HG03565 (cell line): ENCODE data around the gene PITPNM1.
"Not testable (repeated sequence)": the region's sequence is repeated elsewhere in the genome, so short reads cannot be mapped to it uniquely, and the experiment has no call there.

Experiments
- ATAC-seq: cut with Tn5 transposase; IDR thresholded peaks from one replicate; pipeline ENCODE4 v1.9.1; 2021; ENCODE audit warnings: mild to moderate bottlenecking, moderate library complexity; ENCODE audit not compliant: unreplicated experiment

PITPNM1 gene

DNA sequence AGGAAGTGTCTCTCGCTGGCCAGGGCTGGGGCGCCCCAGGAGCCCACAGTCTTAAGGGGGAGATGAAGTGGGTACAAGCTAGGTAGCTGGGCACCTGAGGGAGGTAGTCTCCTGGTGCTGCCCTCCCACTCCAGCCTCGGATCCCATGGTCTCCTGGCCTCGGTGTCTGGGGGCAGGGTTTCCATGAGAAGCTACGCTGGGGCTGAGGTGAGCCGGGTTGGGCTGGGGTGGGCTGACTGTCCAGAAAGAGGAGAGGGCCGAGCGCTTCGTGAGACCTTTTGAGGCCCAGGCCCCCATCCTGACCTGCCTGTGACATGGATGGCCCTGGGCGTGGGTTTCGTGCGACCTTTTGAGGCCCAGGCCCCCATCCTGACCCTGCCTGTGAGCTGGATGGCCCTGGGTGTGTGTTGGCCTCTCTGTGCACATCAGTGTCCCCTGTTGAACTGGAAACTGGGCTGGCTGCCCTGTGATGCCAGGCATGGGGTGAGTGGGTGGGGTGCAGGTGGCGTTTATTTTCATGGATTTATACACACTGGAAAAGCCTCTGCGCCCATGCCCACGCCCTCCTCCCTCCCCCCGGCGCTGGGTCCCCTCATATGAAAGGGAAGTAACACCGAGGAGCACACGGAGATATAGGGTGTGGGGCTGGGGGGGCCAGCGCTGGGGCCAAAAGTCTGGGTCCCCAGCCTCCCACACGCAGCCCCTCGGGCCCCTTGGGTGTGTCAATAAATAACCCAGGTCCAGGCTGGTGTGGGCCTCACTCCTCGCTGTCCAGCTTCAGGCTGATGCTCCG, 13.7 kb downstream of the PITPNM1 start:
- no peak for ATAC-seq

DNA sequence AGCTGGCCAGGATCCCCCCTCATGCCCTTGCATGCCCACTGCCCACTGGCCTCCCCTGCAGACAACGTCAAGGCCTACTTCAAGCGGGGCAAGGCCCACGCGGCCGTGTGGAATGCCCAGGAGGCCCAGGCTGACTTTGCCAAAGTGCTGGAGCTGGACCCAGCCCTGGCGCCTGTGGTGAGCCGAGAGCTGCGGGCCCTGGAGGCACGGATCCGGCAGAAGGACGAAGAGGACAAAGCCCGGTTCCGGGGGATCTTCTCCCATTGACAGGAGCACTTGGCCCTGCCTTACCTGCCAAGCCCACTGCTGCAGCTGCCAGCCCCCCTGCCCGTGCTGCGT, 14.5 kb downstream of the PITPNM1 start:
- no peak for ATAC-seq

DNA sequence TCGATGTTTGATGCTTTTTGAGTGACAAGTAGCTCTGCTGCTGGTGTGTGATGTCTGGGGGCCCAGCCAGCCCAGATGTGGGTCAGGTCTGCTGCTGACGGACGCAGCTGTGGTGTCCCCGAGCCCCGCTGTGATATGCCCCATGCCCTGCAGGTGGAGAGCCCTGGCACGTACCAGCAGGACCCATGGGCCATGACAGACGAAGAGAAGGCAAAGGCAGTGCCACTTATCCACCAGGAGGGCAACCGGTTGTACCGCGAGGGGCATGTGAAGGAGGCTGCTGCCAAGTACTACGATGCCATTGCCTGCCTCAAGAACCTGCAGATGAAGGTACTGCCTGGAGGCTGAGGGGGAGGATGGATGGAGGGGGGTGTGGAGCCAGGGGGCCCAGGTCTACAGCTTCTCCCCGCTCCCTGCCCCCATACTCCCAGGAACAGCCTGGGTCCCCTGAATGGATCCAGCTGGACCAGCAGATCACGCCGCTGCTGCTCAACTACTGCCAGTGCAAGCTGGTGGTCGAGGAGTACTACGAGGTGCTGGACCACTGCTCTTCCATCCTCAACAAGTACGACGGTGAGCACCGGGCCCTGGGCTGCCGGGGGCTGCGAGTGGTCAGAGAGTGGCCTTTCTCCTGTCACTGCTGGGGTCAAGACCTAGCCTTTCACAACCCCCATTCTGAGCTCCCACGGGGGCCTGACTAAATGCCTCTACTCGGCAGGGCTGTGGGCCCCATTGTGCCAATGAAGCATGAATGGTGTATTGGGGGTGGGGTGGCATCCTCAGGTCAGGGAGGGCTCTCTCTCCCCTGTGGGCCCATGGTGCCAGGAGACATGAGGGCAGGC, 15.1 kb downstream of the PITPNM1 start:
- ATAC-seq: no peak

DNA sequence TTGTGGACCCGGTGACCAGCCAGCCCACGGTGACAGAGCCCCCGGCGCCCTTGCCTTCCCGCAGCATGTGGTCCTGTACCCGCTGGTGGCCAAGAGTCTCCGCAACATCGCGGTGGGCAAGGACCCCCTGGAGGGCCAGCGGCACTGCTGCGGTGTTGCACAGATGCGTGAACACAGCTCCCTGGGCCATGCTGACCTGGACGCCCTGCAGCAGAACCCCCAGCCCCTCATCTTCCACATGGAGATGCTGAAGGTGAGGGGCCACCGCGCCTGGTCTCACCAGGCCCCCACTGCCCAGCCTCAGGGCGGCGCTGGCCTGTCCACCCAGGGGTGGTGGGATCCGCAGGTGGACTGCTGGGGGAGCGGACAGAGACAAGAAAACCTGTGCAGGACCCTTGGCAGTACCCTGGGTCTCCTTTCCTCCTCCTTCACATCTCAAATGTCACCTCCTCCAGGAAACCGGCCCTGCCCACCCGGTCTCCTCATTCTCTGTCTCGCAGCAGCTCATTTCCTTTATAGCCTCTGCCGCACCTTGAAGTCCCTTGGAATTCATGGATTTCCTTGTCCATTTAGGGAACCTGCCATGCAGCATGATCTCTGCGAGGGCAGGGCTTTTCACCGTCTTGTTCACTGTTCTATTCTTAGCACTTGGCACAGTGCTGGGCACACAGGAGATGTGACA, 15.8 kb downstream of the PITPNM1 start:
- ATAC-seq: no peak

DNA sequence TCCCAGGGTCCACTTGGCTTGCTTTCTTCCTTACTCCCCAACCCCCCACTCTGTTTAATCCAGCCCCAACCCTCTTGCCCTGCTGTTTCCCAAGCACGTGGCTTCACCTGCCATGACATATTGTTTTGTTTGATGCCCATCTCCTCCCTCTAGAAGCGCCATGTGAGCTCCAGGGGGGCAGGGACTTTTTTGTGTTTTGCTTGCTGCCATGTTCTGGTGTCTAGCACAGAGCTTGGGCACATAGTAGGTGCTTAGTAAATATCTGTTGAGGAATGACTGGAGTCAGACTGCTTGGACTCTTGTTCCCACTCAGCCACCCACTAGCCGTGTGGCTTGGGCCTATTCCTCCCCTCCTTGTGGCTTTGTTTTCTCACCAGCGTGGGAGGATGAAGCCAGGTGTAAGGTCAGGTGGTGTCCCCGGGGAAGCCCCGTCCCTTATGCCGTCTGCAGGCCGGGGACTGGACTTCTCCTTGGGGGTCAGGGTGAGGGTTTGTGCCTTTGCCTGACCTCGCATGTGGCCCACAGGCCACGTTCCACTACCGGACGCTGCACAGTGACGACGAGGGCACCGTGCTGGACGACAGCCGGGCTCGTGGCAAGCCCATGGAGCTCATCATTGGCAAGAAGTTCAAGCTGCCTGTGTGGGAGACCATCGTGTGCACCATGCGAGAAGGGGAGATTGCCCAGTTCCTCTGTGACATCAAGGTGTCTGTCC, 18.5 kb downstream of the PITPNM1 start:
- peak; percentile 18 for ATAC-seq

DNA sequence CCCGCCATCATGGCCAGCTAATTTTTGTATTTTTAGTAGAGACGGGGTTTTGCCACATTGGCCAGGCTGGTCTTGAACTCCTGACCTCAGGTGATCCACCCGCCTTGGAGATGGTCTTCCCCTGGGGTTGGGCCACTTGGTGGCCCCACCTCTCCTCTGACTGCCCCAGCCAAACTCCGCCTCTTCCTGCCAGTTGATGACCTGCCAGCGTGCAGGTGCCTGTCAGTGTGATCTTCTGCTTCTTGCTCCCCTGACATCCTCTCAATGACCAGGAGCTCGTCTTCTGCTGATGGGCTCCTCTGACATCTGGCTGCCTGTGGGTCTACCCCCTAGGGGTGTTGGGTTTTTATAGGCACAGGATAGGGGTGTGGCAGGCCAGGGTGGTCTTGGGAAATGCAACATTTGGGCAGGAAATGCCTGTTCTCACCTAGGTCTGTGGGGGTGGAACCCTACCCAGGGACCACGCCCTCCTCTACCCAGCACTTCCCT, 19.2 kb downstream of the PITPNM1 start:
- ATAC-seq: not testable (repeated sequence)

DNA sequence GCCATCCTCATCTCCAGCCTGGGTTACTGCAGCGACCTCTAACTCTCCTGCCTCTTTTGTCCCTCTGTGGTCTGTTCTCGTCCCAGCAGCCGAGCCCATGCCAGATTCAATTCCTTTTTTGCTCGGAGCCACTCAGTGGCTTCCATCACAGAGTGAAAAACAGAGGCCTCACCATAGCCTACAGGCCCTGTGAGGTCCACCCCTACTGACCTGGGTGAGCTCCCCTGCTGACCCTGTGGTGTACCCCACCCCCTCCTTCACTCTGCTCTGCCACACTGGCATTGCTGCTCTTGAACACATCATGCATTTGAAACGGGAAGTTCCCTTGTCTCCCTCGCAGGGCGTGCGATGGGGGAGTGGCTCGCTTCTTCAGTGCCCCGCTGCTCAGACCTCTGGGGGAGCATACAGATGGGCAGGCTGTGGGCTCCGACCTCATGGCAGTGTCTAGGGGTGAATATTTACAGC, 20.3 kb downstream of the PITPNM1 start:
- ATAC-seq: no peak

DNA sequence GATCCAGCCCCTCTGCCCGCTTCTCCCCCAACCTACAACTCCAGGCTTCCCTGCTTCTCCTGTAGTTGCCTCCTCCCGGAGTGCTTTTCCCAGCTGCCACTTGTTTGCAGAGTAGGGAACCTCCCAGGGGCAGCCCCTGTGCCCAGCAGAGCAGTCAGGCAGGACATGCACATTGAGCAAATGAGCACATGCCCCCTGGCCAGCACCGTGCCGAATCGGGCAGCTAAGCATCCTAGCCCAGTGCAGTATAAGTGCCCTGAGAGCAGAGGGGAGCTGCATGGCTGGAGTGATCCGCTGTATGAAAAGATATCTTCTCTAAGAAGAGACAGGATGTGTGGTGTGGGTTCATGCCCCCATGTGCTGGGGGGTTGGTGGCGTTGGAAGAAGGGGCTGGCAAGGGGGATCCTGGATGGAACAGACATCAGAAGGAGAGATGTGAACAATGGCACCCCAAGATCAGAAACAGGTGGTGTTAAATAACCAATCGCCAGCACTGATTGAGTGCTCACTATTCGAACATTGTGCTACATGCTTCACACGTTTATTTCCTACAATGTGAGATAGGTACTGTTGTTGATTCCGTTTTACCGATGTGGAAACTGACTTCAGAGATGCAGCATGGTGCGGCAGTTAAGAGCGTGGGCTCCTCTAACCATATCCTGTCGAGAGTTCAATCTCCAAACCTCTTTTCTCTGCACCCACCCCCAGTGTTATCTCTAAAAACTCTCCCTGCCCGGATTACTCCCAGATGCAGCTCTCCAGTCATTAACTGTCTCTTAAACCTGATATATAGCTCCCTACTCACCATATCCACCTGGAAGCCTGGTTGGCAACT, 21.1 kb downstream of the PITPNM1 start:
- ATAC-seq: no peak

DNA sequence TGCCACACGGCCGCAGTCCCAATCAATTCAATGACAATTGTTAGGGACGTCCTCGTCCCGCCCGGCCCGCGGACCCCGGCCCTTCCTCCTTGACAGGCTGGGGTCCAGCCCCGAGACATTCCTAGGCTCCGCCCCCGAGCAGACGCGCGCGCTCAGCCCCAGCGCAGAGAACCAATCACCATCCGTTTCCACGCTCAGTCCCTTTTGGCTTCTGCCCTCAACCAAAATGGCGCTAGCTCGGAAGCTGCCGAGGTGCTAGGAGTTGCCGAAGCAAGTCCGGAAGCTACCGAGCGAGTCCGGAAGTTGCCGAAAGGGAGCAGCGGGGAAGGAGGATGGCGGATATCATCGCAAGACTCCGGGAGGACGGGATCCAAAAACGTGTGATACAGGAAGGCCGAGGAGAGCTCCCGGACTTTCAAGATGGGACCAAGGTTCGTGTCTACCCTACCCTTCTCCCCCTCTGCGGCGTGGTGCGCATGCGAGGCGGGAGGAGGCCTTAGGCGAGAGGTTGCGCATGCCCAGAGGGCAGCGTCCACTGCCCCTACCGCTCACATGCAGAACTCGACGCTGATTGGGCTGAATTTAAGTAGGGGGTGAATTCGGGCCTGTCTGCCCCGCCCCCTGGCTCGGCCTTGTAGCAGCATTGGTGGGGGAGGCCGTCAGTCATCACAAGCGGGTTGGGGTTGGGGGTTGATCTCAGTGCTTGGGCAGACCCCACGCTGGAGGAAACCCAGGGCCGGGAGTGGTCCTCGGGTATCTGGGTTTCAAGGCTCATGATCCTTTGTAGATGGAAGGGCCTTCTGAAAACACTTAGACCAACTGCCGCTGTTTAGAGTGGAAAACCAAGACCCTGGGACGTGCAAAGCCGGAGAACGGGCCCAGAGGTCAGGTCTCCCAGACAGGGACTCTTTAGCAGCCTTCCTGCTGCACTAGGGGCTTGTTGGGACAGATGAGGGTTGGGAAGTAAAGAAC, 22.1 kb downstream of the PITPNM1 start, which contains the start of gene AIP:
TSS of gene AIP (plus strand) at position 200 of the 972 bp plus-strand sequence. CDS start at position 333, 133 bp downstream.
- peak; percentile 53 for ATAC-seq

DNA sequence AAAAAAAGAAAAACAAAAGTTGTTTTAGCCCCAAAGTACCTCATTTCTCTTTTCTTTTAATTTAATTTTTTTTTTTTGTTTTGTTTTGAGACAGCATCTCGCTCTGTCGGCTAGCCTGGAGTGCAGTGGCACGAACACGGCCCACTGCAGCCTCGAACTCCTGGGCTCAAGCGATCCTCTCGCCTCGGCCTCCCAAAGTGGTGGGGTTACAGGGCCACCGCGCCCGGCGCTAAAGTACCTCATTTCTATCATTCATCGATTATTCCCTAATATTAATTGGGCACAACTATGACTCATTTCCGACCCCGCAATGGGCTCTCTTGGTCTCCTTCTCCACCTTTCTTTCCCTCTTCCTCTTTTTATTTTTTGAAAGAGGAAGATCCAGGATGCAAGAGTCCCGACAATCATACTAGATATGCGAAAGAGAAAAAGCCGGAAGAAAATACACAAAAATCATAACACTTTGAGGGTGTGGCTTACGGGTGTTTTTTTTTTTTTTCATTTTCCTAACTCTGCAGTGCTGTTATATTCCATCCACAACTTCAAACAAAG, 22.8 kb downstream of the PITPNM1 start:
- no peak for ATAC-seq

DNA sequence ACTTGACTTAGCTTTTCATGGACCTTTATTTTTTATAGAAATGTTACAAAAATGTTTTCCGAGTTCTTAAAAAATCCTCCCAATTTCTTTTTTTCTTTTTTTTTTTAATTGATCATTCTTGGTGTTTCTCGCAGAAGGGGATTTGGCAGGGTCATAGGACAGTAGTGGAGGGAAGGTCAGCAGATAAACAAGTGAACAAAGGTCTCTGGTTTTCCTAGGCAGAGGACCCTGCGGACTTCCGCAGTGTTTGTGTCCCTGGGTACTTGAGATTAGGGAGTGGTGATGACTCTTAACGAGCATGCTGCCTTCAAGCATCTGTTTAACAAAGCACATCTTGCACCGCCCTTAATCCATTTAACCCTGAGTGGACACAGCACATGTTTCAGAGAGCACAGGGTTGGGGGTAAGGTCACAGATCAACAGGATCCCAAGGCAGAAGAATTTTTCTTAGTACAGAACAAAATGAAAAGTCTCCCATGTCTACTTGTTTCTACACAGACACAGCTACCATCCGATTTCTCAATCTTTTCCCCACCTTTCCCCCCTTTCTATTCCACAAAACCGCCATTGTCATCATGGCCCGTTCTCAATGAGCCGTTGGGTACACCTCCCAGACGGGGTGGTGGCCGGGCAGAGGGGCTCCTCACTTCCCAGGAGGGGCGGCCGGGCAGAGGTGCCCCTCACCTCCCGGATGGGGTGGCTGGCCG, 27.7 kb downstream of the PITPNM1 start:
- ATAC-seq: not testable (repeated sequence)

DNA sequence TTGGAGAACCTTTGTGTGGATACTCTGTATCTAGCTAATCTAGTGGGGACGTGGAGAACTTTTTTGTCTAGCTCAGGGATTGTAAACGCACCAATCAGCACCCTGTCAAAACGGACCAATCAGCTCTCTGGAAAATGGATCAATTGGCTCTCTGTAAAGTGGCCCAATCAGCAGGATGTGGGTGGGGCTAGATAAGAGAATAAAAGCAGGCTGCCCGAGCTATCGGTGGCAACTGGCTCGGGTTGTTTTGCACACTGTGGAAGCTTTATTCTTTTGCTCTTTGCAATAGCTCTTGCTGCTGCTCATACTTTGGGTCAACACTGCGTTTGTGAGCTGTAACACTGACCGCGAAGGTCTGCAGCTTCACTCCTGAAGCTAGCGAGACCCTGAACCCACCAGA, 28.5 kb downstream of the PITPNM1 start:
- not testable (repeated sequence) for ATAC-seq

DNA sequence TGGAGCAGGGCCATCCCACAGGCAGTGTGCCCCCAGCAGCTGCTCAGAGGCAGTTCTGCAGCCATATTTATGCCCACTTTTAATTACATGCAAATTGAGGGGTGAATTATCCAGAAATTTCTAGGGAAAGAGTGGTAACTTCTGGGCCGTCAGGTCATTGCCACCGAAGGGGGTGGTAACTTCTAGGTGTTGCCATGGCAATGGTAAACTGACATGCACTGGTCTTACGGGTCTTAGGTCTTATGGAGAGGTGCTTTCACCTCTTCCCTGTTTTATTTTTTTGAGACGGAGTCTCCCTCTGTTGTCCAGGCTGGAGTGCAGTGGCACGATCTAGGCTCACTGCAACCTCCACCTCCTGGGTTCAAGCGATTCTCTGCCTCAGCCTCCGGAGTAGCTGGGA, 32.3 kb downstream of the PITPNM1 start:
- ATAC-seq: no peak

DNA sequence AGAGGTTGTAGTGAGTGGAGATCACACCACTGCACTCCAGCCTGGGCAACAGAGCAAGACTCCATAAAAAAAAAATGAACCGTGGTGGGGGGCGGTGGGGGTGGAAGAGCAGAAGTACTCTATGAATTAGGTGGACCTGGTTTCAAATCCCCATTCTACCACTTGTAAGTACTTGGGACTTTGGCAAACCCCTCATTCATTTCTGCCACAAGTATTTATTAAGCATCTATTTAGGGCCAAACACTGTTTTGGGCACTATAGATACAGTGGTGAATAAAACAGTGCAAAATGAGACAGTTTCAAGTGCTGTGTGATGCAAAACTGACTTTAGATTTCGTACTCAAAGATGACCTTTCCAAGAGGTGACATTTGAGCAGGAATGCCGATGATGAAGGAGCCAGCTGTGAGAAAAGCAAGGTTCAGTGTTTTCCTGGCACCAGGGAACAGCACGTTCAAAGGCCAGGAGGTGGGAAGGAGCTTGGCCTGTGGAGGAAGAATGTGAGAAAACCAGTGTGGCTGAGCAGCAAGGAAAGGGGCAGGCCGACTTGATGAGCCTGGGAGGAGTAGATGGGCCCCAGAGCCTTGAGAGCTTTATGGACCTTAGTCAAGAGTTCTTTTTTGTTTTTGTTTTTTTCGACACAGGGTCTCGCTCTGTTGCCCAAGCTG, 34.7 kb downstream of the PITPNM1 start:
- ATAC-seq: no peak

DNA sequence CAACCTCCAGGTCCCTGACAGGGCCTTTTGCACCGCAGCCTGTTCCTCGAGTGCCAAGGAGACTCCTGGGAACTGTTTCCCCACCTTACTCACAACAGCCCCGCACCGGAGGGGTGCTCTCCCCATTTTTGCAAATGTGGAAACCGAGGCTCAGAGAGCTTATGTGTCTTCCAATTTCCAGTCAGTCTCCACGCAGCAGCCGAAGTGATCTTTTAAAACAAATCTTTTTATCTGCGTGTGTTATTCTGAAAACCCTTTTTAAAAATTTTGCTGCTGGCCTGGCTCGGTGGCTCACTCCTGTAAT, 35.7 kb downstream of the PITPNM1 start:
- ATAC-seq: no peak

DNA sequence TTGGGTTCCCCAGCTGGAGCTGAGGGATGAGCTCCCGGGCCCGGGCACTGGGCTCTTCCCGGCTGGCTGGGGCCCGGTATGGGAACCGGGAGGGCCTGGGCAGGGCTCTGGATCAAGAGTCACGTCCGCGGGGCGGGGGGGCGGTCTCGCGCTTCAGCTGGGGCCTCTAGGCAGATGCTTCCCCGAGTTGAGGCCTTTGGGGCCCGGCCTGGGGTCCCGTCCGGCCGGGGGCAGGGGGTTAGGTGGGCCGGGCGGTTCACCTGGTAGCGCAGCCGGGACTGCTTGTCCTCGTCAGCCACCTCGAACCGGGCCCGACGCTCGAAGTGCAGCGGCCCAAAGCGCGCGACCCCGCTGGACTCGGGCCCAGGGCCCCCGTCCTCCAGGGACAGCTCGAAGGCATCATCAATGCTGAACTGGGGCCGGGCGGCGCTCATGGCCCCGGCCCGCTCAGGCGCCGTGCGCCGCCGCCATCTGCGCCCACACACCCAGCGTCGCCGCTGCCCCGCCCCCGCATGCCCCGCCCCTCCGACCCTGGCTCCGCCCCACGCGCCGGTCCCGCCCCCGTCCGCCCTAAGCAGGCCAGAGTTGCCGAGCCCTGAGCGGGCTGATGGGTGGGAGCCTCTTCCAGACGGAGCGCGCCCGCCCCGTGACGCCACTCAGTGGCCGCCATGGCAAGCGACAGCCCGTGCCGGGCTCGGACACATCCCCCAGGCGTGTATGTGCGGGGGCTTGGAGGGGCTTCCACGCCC, 36.2 kb downstream of the PITPNM1 start, which contains the start of gene TMEM134:
TSS of gene TMEM134 (minus strand) at position 493 of the 749 bp plus-strand sequence. CDS start at position 434, 59 bp downstream.
- peak; percentile 62 for ATAC-seq

DNA sequence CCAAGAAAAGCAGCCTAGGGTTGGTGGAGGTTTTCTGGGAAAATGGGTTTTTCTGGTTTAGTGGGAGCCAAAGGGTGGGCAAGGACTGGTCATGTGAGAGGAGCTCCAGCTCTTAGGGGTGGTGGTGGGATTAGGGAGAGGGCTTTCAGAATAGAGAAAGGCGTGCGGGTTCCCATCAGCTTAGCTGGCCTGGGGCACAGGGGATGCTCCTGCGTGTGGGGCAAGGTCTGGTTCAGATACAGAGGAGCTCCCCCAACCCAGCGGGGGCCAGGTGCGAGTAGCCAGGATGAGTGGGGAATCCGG, 36.8 kb downstream of the PITPNM1 start:
- ATAC-seq: no peak
